Trophoblast cell (in vitro differentiated cells and primary cell): Measurements from ENCODE around the gene TC2N.

Experiments
- DNase-seq, 2 donors: peaks; one replicate each; pipeline ENCODE4 v3.0.0-alpha.2; 2016
- H2AFZ ChIP-seq: 2 replicates; pipeline ENCODE4 v1.6.1; 2013; ENCODE audit warnings: low read length, moderate library complexity, mild to moderate bottlenecking; ENCODE audit not compliant: insufficient read depth, poor library complexity
- H2AK5ac ChIP-seq: 2 replicates; pipeline ENCODE4 v1.6.1; 2013; ENCODE audit warnings: mild to moderate bottlenecking, low read length
- H2BK120ac ChIP-seq: 2 replicates; pipeline ENCODE4 v1.6.1; 2013; ENCODE audit warnings: low read length, mild to moderate bottlenecking, moderate library complexity; ENCODE audit not compliant: insufficient read depth, poor library complexity
- H2BK12ac ChIP-seq: 2 replicates; pipeline ENCODE4 v1.6.1; 2013; ENCODE audit warnings: mild to moderate bottlenecking, low read length, moderate library complexity
- H2BK5ac ChIP-seq: 2 replicates; pipeline ENCODE4 v1.6.1; 2013; ENCODE audit warnings: low read length, low read depth, moderate library complexity, mild to moderate bottlenecking; ENCODE audit not compliant: poor library complexity
- H3K14ac ChIP-seq: 2 replicates; pipeline ENCODE4 v1.6.1; 2013; ENCODE audit warnings: mild to moderate bottlenecking, low read length
- H3K18ac ChIP-seq: 2 replicates; pipeline ENCODE4 v1.6.1; 2013; ENCODE audit warnings: mild to moderate bottlenecking, low read length
- H3K23ac ChIP-seq: 2 replicates; pipeline ENCODE4 v1.6.1; 2013; ENCODE audit warnings: low read length
- H3K27ac ChIP-seq: 2 replicates; pipeline ENCODE4 v1.5.1; 2013; ENCODE audit warnings: low read depth, mild to moderate bottlenecking, inconsistent platforms, low read length, moderate library complexity
- H3K27me3 ChIP-seq: 2 replicates; pipeline ENCODE4 v1.6.1; 2013; ENCODE audit warnings: inconsistent platforms, mild to moderate bottlenecking, low read length, moderate library complexity; ENCODE audit not compliant: insufficient read depth
- H3K36me3 ChIP-seq, 2 experiments: 1 replicate in 1 of 2; 2 replicates in 1 of 2; pipeline ENCODE4 v1.6.1; 2013; ENCODE audit warnings: low read length in 2 of 2, mild to moderate bottlenecking in 2 of 2, moderate library complexity in 1 of 2; ENCODE audit not compliant: insufficient read depth in 2 of 2, control insufficient read depth in 1 of 2
- H3K4ac ChIP-seq: 2 replicates; pipeline ENCODE4 v1.6.1; 2013; ENCODE audit warnings: low read depth, mild to moderate bottlenecking, low read length, moderate library complexity
- H3K4me1 ChIP-seq, 2 experiments: 1 replicate in 1 of 2; 2 replicates in 1 of 2; pipeline ENCODE4 v1.6.1; 2013; ENCODE audit warnings: low read length in 2 of 2, mild to moderate bottlenecking in 2 of 2, moderate library complexity in 1 of 2; ENCODE audit not compliant: insufficient read depth in 2 of 2, control insufficient read depth in 1 of 2
- H3K4me2 ChIP-seq: 2 replicates; pipeline ENCODE4 v1.6.1; 2013; ENCODE audit warnings: inconsistent platforms, mild to moderate bottlenecking, low read length, moderate library complexity
- H3K4me3 ChIP-seq: 2 replicates; pipeline ENCODE4 v1.5.1; 2013; ENCODE audit warnings: mild to moderate bottlenecking, low read depth, low read length, inconsistent platforms
- H3K79me1 ChIP-seq: one replicate; pipeline ENCODE4 v1.6.1; 2013; ENCODE audit warnings: low read length
- H3K79me2 ChIP-seq: 2 replicates; pipeline ENCODE4 v1.6.1; 2013; ENCODE audit warnings: low read length, mild to moderate bottlenecking; ENCODE audit not compliant: control insufficient read depth, insufficient read depth, poor library complexity
- H3K9ac ChIP-seq: 2 replicates; pipeline ENCODE4 v1.6.1; 2013; ENCODE audit warnings: mild to moderate bottlenecking, low read length
- H3K9me3 ChIP-seq: 2 replicates; pipeline ENCODE4 v1.6.1; 2013; ENCODE audit warnings: low read depth, mild to moderate bottlenecking, control low read depth, inconsistent platforms, low read length; ENCODE audit not compliant: insufficient read depth
- H4K12ac ChIP-seq: 2 replicates; pipeline ENCODE4 v1.6.1; 2013; ENCODE audit warnings: low read depth, mild to moderate bottlenecking, low read length, moderate library complexity
- H4K8ac ChIP-seq: 2 replicates; pipeline ENCODE4 v1.6.1; 2013; ENCODE audit warnings: low read depth, mild to moderate bottlenecking, low read length, moderate library complexity
- H4K91ac ChIP-seq: one replicate; pipeline ENCODE4 v1.6.1; 2013; ENCODE audit warnings: low read depth, mild to moderate bottlenecking, low read length, moderate library complexity
- WGBS: extraction: QIAGEN DNeasy Blood & Tissue Kit; methylation state at CpG from one replicate; pipeline ENCODE4 v1.1.7; 2013; ENCODE audit warnings: missing lambda C conversion rate; ENCODE audit not compliant: insufficient read length, insufficient coverage; ENCODE audit errors: extremely low coverage; 5-methylcytosine and 5-hydroxymethylcytosine counted together

TC2N gene

DNA sequence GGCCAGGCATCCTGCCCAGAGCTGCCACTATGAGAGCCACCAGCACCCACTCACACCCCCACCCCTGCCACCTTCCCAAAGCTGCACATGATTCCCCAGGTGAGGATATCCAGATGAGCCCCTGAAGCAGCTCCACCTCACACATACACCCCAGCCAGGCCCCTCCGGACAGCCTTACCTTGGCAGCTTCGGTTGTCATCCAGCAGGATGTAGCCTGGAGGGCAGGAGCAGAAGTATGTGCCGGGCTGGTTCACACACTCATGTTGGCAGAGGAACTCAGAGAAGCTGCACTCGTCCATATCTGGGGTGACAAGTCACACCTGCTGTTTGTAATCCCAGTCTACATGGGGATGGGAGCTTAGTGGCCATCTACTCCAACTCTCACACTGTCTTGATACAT is 15.4 kb upstream of the TC2N start:
- Histone ChIP-seq H2BK120ac (no peak overlapping the region), H2AK5ac (no peak overlapping the region), H3K14ac (no peak overlapping the region), H3K36me3 (no peaks in the 10 kb centered on the region), H2BK12ac (no peak overlapping the region), H3K9ac (no peak overlapping the region), H3K4me1 (no peaks in the 10 kb centered on the region), H3K27me3 (no peaks in the 10 kb centered on the region), H3K4me3 (no peak overlapping the region), H3K9me3 (peaks cover 4% of the 10 kb centered on the region), H4K91ac (no peak overlapping the region), H3K4me2 (no peak overlapping the region), H3K27ac (no peak overlapping the region), H3K23ac (no peak overlapping the region), H3K4ac (no peak overlapping the region), H4K12ac (no peak overlapping the region), H3K18ac (no peak overlapping the region), H3K79me2 (no peaks in the 10 kb centered on the region), H2AFZ (no peak overlapping the region), H2BK5ac (no peak overlapping the region), H3K79me1 (no peaks in the 10 kb centered on the region), H4K8ac (no peak overlapping the region)
- WGBS = no CpG with 5 or more reads among the region's 4 CpGs
- no peak for DNase-seq

DNA sequence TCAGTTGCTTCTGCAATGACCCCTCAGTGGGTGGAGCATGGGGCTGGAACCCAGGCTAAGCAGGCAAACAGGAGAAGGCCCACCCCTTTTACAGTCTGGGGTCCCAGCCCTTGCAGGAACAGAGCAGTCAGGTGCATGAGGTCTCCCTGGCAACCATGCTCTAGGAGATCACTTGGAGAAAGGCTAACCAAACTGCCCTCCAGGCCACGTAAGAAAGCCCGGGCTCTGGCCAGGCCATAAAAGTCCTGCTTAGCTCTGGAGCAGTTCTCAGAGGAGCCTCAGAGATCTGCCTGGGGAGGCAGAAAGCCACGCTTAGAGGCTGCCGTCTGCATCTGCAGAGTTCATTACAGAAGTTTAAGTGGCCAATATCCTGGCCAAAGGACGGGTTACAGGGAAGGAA is 15.0 kb upstream of the TC2N start:
- DNase-seq = no peak
- H3K4me3 ChIP-seq = no peak overlapping the region
- no peak overlapping the region for H3K4me2 ChIP-seq
- no peak overlapping the region for H2BK120ac ChIP-seq
- H2AFZ ChIP-seq = no peak overlapping the region
- WGBS = no CpG with 5 or more reads among the region's 5 CpGs
- no peak overlapping the region for H3K27ac ChIP-seq
- H3K18ac ChIP-seq = no peak overlapping the region
- no peak overlapping the region for H2BK12ac ChIP-seq
- no peak overlapping the region for H4K12ac ChIP-seq
- H4K8ac ChIP-seq = no peak overlapping the region
- H3K4me1 ChIP-seq = no peaks in the 10 kb centered on the region
- no peaks in the 10 kb centered on the region for H3K79me2 ChIP-seq
- peaks cover 4% of the 10 kb centered on the region for H3K9me3 ChIP-seq
- no peak overlapping the region for H2BK5ac ChIP-seq
- H2AK5ac ChIP-seq = no peak overlapping the region
- H3K27me3 ChIP-seq = no peaks in the 10 kb centered on the region
- no peak overlapping the region for H3K14ac ChIP-seq
- no peak overlapping the region for H3K4ac ChIP-seq
- no peaks in the 10 kb centered on the region for H3K79me1 ChIP-seq
- no peak overlapping the region for H4K91ac ChIP-seq
- H3K36me3 ChIP-seq = no peaks in the 10 kb centered on the region
- no peak overlapping the region for H3K23ac ChIP-seq
- H3K9ac ChIP-seq = no peak overlapping the region

DNA sequence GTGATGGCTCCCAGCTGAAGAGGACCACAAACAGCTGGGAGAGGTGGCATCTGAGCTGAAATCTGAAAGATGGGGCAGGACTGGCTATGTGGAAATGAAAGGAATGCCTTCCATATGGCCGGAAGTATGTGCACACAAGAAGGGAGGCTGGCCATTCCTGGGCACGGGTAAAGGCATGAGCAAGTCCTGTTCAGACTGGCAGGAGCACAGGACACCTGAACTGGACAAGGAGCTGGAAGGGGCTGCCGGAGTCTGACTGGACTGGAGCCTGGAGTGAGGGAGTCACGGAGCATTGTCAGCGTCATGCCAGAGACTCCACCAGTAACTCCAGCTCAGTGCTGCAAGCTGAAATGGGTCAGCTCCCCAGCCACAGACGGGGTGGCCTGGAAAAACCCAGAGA is 11.9 kb upstream of the TC2N start:
- no CpG with 5 or more reads among the region's 6 CpGs for WGBS

DNA sequence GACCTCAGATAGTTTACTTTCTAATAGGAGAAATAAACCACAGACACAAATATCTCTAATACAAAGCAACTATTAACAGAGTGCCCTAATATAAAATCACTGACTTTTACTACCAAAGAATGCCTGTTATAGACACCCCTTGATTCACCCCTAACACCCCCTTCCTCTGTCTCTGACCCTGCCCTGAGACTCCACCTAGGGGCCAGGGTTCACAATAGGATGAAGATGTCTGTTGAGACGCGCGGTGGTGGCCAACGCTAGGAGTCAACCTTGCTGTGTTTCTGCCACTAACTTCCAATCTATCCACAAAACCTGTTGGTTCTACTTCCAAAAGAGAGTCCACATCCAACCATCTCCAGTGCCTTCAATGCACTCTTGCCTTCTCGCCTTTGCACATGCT is 10.9 kb upstream of the TC2N start:
- no peaks in the 10 kb centered on the region for H3K36me3 ChIP-seq
- H3K23ac ChIP-seq = no peak overlapping the region
- H3K4ac ChIP-seq = no peak overlapping the region
- H3K27ac ChIP-seq = no peak overlapping the region
- H3K4me1 ChIP-seq = no peaks in the 10 kb centered on the region
- no peak overlapping the region for H2BK5ac ChIP-seq
- H3K79me2 ChIP-seq = no peaks in the 10 kb centered on the region
- H4K12ac ChIP-seq = no peak overlapping the region
- H3K9me3 ChIP-seq = peaks cover 4% of the 10 kb centered on the region
- WGBS = no CpG with 5 or more reads among the region's 5 CpGs
- no peak overlapping the region for H2BK120ac ChIP-seq
- no peak overlapping the region for H2AK5ac ChIP-seq
- H3K27me3 ChIP-seq = no peaks in the 10 kb centered on the region
- H4K91ac ChIP-seq = no peak overlapping the region
- no peak overlapping the region for H3K14ac ChIP-seq
- H2BK12ac ChIP-seq = no peak overlapping the region
- H4K8ac ChIP-seq = no peak overlapping the region
- no peak overlapping the region for H2AFZ ChIP-seq
- no peak overlapping the region for H3K4me2 ChIP-seq
- no peak overlapping the region for H3K9ac ChIP-seq
- DNase-seq = no peak
- no peak overlapping the region for H3K4me3 ChIP-seq
- no peaks in the 10 kb centered on the region for H3K79me1 ChIP-seq
- no peak overlapping the region for H3K18ac ChIP-seq

More for the DNA sequence above, 11.9 kb upstream of the TC2N start:
- H3K36me3 ChIP-seq = no peaks in the 10 kb centered on the region
- H3K4me2 ChIP-seq = no peak overlapping the region
- no peak overlapping the region for H3K4me3 ChIP-seq
- no peaks in the 10 kb centered on the region for H3K27me3 ChIP-seq
- no peaks in the 10 kb centered on the region for H3K79me1 ChIP-seq
- no peak overlapping the region for H4K91ac ChIP-seq
- no peak overlapping the region for H4K8ac ChIP-seq
- no peak overlapping the region for H3K14ac ChIP-seq
- H3K27ac ChIP-seq = no peak overlapping the region
- H2AFZ ChIP-seq = no peak overlapping the region
- peaks cover 4% of the 10 kb centered on the region for H3K9me3 ChIP-seq
- H2BK5ac ChIP-seq = no peak overlapping the region
- H3K23ac ChIP-seq = no peak overlapping the region
- H3K4me1 ChIP-seq = no peaks in the 10 kb centered on the region
- H4K12ac ChIP-seq = no peak overlapping the region
- DNase-seq = peak in 1 of 2 donors; percentile 33
- no peak overlapping the region for H2BK120ac ChIP-seq
- no peak overlapping the region for H2BK12ac ChIP-seq
- no peak overlapping the region for H2AK5ac ChIP-seq
- H3K9ac ChIP-seq = no peak overlapping the region
- H3K4ac ChIP-seq = no peak overlapping the region
- no peaks in the 10 kb centered on the region for H3K79me2 ChIP-seq
- no peak overlapping the region for H3K18ac ChIP-seq
